ENCODE data around the gene MYO5B. TPM values are rescaled to one million over a fixed set of nuclear protein-coding genes. Genes with fewer than 3 reads are reported as not detected.
"Not testable (repeated sequence)": the region's sequence is repeated elsewhere in the genome, so short reads cannot be mapped to it uniquely, and the experiment has no call there.

MYO5B gene
- total RNA-seq, 2 experiments from 2014 or later = not detected

DNA sequence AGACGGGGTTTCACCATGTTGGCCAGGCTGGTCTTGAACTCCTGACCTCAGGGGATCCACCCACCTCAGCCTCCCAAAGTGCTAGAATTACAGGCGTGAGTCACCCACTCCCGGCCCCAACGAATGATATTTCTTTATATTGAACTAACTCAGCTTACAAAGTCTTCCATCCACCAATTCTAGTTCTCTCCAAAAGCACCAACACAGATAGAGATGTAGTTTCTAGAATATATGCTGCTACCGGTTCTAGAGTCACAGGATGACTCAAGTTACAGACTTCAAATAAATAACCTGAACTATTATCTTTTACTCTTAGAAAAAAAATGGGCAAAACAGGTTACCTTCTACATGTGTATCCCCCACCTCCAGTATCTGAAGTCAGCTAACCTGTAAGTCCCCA, 390.9 kb downstream of the MYO5B start:
- TF ChIP-seq, protein P1, sequence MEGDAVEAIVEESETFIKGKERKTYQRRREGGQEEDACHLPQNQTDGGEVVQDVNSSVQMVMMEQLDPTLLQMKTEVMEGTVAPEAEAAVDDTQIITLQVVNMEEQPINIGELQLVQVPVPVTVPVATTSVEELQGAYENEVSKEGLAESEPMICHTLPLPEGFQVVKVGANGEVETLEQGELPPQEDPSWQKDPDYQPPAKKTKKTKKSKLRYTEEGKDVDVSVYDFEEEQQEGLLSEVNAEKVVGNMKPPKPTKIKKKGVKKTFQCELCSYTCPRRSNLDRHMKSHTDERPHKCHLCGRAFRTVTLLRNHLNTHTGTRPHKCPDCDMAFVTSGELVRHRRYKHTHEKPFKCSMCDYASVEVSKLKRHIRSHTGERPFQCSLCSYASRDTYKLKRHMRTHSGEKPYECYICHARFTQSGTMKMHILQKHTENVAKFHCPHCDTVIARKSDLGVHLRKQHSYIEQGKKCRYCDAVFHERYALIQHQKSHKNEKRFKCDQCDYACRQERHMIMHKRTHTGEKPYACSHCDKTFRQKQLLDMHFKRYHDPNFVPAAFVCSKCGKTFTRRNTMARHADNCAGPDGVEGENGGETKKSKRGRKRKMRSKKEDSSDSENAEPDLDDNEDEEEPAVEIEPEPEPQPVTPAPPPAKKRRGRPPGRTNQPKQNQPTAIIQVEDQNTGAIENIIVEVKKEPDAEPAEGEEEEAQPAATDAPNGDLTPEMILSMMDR (IDR thresholded peaks at IDR 0.05) = no peak
- Histone ChIP-seq H3K27me3 (ENCODE audit: control insufficient read depth in 1 of 2, insufficient read depth in 2 of 2, low read length in 2 of 2) (no peaks in the 10 kb centered on the region), H3K9me3 (ENCODE audit: control insufficient read depth in 1 of 2, insufficient read depth in 1 of 2, low read length in 2 of 2) (peaks cover 0 to 4% of the 10 kb centered on the region in 2 experiments), H3K27ac (ENCODE audit: low read depth in 1 of 2, low read length in 2 of 2) (no peak overlapping the region), H3K4me1 (ENCODE audit: insufficient read depth, low read length) (no peaks in the 10 kb centered on the region), H3K4me3 (ENCODE audit: low read length) (no peak overlapping the region), H3K36me3 (ENCODE audit: insufficient read depth, low read length) (peaks cover 8% of the 10 kb centered on the region)
- no peak for DNase-seq
- intact Hi-C loops (cut with DNase I, micrococcal nuclease) = no loop called here
- H3K4me1 Mint-ChIP-seq (ENCODE audit: low read depth) = peaks cover 32% of the 10 kb centered on the region
- peaks cover 60% of the 10 kb centered on the region for H3K36me3 Mint-ChIP-seq (ENCODE audit: low read depth)
- no peak overlapping the region for H3K4me3 Mint-ChIP-seq
- ChIA-PET CTCF (no interaction called here), POLR2A (no interaction called here)
- ATAC-seq (ENCODE audit: poor library complexity) = no peak
- no peak overlapping the region for H3K27ac Mint-ChIP-seq
- H3K27me3 Mint-ChIP-seq = no peaks in the 10 kb centered on the region
- peaks cover 5% of the 10 kb centered on the region for H3K9me3 Mint-ChIP-seq

DNA sequence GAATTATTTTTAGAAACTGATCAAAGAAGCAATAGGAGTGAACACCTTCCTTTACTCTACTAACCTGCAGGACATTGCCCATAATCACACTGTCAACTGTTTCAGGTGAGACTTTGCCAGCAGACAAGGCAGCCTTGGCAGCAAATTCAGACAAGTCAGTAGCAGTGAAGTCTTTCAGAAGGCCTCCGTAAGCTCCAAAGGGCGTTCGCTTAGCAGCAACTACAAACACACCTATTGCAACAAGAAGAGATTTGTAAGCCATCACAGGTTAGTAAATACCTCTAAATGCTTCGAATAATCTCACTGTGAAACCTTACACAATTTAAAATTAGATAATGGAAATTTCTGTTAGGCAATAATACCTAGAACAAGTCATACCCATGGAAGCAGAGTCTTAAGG, 392.3 kb downstream of the MYO5B start:
- no peak overlapping the region for H3K27ac ChIP-seq (ENCODE audit: low read depth in 1 of 2, low read length in 2 of 2)
- Mint-ChIP-seq H3K4me3 (no peak overlapping the region), H3K27ac (no peak overlapping the region), H3K36me3 (ENCODE audit: low read depth) (peaks cover 52% of the 10 kb centered on the region), H3K9me3 (no peaks in the 10 kb centered on the region), H3K4me1 (ENCODE audit: low read depth) (peaks cover 27% of the 10 kb centered on the region), H3K27me3 (no peaks in the 10 kb centered on the region)
- H3K27me3 ChIP-seq (ENCODE audit: control insufficient read depth in 1 of 2, insufficient read depth in 2 of 2, low read length in 2 of 2) = no peaks in the 10 kb centered on the region
- POLR2A ChIA-PET = no interaction called here
- peaks cover 8% of the 10 kb centered on the region for H3K36me3 ChIP-seq (ENCODE audit: insufficient read depth, low read length)
- DNase-seq (no peak), ATAC-seq (ENCODE audit: poor library complexity) (no peak)
- H3K9me3 ChIP-seq (ENCODE audit: control insufficient read depth in 1 of 2, insufficient read depth in 1 of 2, low read length in 2 of 2) = peaks cover 0 to 3% of the 10 kb centered on the region in 2 experiments
- CTCF ChIA-PET = no interaction called here
- intact Hi-C loops (cut with DNase I, micrococcal nuclease) = no loop called here
- H3K4me1 ChIP-seq (ENCODE audit: insufficient read depth, low read length) = no peaks in the 10 kb centered on the region
- H3K4me3 ChIP-seq (ENCODE audit: low read length) = no peak overlapping the region
- TF ChIP-seq, protein P1 (IDR thresholded peaks at IDR 0.05) = no peak

DNA sequence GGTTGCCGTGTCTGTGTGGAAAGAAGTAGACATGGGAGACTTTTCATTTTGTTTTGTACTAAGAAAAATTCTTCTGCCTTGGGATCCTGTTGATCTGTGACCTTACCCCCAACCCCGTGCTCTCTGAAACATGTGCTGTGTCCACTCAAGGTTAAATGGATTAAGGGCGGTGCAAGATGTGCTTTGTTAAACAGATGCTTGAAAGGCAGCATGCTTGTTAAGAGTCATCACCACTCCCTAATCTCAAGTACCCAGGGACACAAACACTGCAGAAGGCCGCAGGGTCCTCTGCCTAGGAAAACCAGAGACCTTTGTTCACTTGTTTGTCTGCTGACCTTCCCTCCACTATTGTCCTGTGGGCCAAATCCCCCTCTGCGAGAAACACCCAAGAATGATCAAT, 394.5 kb downstream of the MYO5B start:
- H3K4me3 ChIP-seq (ENCODE audit: low read length); H3K9me3 Mint-ChIP-seq; intact Hi-C loops (cut with DNase I, micrococcal nuclease); DNase-seq; CTCF ChIA-PET; H3K9me3 ChIP-seq (ENCODE audit: control insufficient read depth in 1 of 2, insufficient read depth in 1 of 2, low read length in 2 of 2); H3K27me3 Mint-ChIP-seq; ATAC-seq (ENCODE audit: poor library complexity); H3K4me3 Mint-ChIP-seq; H3K27ac ChIP-seq (ENCODE audit: low read depth in 1 of 2, low read length in 2 of 2); H3K27me3 ChIP-seq (ENCODE audit: control insufficient read depth in 1 of 2, insufficient read depth in 2 of 2, low read length in 2 of 2); POLR2A ChIA-PET; H3K4me1 ChIP-seq (ENCODE audit: insufficient read depth, low read length); H3K27ac Mint-ChIP-seq: not testable (repeated sequence)
- peaks cover 54% of the 10 kb centered on the region for H3K36me3 Mint-ChIP-seq (ENCODE audit: low read depth)
- H3K36me3 ChIP-seq (ENCODE audit: insufficient read depth, low read length) = peaks cover 21% of the 10 kb centered on the region
- H3K4me1 Mint-ChIP-seq (ENCODE audit: low read depth) = peaks cover 15% of the 10 kb centered on the region

DNA sequence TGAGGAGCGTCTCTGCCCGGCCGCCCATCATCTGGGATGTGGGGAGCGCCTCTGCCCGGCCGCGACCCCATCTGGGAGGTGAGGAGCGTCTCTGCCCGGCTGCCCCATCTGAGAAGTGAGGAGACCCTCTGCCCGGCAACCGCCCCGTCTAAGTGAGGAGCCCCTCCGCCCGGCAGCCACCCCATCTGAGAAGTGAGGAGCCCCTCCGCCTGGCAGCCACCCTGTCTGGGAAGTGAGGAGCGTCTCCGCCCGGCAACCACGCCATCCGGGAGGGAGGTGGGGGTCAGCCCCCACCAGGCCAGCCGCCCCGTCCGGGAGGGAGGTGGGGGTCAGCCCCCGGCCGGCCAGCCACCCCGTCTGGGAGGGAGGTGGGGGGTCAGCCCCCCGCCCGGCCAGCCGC, 395.1 kb downstream of the MYO5B start:
- H3K4me3 Mint-ChIP-seq; H3K27ac Mint-ChIP-seq; H3K4me1 ChIP-seq (ENCODE audit: insufficient read depth, low read length); H3K4me1 Mint-ChIP-seq (ENCODE audit: low read depth); ATAC-seq (ENCODE audit: poor library complexity); CTCF ChIA-PET; H3K27me3 Mint-ChIP-seq; DNase-seq; H3K27ac ChIP-seq (ENCODE audit: low read depth in 1 of 2, low read length in 2 of 2); H3K4me3 ChIP-seq (ENCODE audit: low read length); H3K9me3 ChIP-seq (ENCODE audit: control insufficient read depth in 1 of 2, insufficient read depth in 1 of 2, low read length in 2 of 2); H3K9me3 Mint-ChIP-seq; H3K27me3 ChIP-seq (ENCODE audit: control insufficient read depth in 1 of 2, insufficient read depth in 2 of 2, low read length in 2 of 2); POLR2A ChIA-PET: not testable (repeated sequence)
- peaks cover 27% of the 10 kb centered on the region for H3K36me3 ChIP-seq (ENCODE audit: insufficient read depth, low read length)
- peaks cover 59% of the 10 kb centered on the region for H3K36me3 Mint-ChIP-seq (ENCODE audit: low read depth)
- intact Hi-C loops (cut with DNase I, micrococcal nuclease) = loop anchor here in 1 of 2 experiments (5.0 kb wide), 1 partner anchor 42 kb away; no protein-coding TSS in a partner anchor
